Muscle of leg (tissue), 11 donors: ENCODE measurements around the gene ACBD6. TPM values are rescaled to one million over a fixed set of nuclear protein-coding genes. Genes with fewer than 3 reads are reported as not detected.

Source experiments
- DNase-seq: peaks from one replicate; pipeline ENCODE4 v3.0.0; 2013
- H3K27ac ChIP-seq: one replicate; pipeline ENCODE4 v1.5.1; 2013; ENCODE audit warnings: mild to moderate bottlenecking, low read length, control low read depth
- H3K27me3 ChIP-seq: one replicate; pipeline ENCODE4 v1.6.1; 2013; ENCODE audit warnings: low read length; ENCODE audit not compliant: control insufficient read depth, insufficient read depth
- H3K36me3 ChIP-seq: one replicate; pipeline ENCODE4 v1.6.1; 2013; ENCODE audit warnings: low read length; ENCODE audit not compliant: control insufficient read depth, insufficient read depth
- H3K4me1 ChIP-seq: one replicate; pipeline ENCODE4 v1.6.1; 2013; ENCODE audit warnings: low read length; ENCODE audit not compliant: control insufficient read depth, insufficient read depth
- H3K4me3 ChIP-seq: one replicate; pipeline ENCODE4 v1.5.1; 2013; ENCODE audit warnings: low read length, control low read depth
- H3K9me3 ChIP-seq: replicated peaks from 2 replicates; pipeline ENCODE4 v1.6.1; 2013; ENCODE audit warnings: low read depth, low read length; ENCODE audit not compliant: control insufficient read depth
- WGBS: methylation state at CpG from one replicate; pipeline ENCODE4 v1.1.5; 2013; ENCODE audit warnings: missing lambda C conversion rate; ENCODE audit not compliant: insufficient coverage; 5-methylcytosine and 5-hydroxymethylcytosine counted together
- polyA plus RNA-seq, 8 donors: library from polyadenylated mRNA; unstranded; fragments of 120-200 nt; gene quantifications; one replicate each; pipeline versions ENCODE4 v1.2.1 to v1.2.3, GENCODE V29; 2013; ENCODE audit warnings: inconsistent platforms in 1 of 8, low replicate concordance in 1 of 8; ENCODE audit not compliant: insufficient read length in 8 of 8, insufficient read depth in 1 of 8
- total RNA-seq: library from RNA; stranded (reverse); fragments of 120-200 nt; gene quantifications from one replicate; pipeline ENCODE4 v1.2.4, GENCODE V29; 2013

Gene ACBD6
- total and polyA plus RNA-seq, 9 donors, result 43.8 to 53.6 (median 50.0) TPM

DNA sequence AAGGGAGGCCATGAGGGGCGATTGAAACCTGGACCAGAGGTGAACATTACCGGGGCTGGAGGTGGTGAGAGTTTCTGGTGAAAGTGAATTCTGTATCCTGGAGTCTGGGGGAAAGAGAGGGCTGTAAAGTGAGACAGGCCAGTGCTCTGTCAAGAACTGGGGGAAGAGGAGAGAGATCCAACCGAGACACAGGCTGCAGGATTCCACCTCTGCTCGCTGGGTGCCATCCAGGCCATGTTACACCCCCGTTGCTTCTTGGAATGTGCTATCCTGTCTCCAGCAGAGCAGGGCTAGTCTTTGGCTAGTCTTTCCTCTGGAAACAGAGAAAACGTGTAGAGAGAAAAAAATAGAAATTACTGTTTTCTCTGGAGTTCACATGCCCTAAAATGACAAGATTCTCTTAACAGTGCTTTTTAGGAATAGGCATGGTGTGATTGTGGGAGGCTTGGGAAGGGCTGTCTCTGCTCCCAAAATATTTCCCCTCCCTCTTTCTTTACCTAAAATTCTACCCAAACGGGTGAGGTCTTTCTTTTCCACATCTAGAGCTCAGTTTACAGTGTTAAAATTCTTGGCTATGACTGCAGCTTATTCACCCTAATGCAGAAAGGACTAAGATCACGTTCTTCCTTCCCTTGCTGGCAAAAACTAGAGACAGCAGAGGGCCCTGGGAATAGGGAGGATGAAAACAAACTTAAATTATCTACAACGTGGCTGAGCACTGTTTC, 39.9 kb upstream of the ACBD6 start:
- no peak overlapping the region for H3K4me3 ChIP-seq
- WGBS, result 36% methylated on average over 4 of the region's 9 CpGs
- H3K27ac ChIP-seq, result no peak overlapping the region
- no peaks in the 10 kb centered on the region for H3K9me3 ChIP-seq
- H3K36me3 ChIP-seq, result no peaks in the 10 kb centered on the region
- DNase-seq, result peak; percentile 31
- H3K4me1 ChIP-seq, result peaks cover 9% of the 10 kb centered on the region
- H3K27me3 ChIP-seq, result no peaks in the 10 kb centered on the region

DNA sequence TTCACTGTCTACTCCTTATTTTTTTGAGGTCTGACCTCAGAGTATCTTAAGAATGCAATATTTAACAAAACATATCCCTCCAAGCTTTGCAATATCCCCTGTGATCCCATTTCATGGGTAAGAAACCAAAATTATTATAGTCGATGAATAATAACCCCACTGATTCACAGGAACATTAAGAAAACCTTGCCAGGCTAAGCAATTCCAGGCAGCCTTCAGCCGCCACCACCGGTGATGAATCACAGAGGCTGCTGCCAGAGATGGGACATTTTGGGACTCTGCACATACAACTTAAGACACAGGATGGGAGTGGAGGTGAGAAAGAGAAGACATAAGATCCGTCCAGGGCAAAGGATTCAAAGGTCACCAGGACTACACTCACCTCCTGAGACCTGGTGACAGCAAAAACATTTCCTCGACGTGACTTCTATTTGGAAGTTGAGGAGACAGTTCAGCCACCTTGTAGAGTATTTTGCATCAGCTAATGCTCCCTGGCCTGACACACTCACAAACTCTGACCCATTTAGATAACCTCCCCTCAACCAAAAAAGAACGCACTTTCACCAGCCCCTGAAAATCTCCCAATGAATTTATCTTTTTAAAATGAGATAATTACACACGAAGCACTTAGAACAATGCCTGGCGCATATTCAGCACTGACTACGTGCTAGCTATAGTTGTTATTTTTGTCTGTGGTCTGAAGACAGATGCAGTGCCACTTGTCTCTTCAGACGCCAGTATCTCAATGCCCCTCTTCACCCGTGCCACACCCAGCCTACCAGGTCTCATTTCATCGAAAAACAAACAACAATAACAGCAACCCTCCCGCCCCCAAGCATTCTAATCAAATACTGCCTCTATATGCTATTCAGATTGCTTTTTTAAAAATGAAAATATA, 38.6 kb upstream of the ACBD6 start:
- Histone ChIP-seq H3K27me3 (no peaks in the 10 kb centered on the region), H3K4me3 (no peak overlapping the region), H3K27ac (no peak overlapping the region), H3K9me3 (no peaks in the 10 kb centered on the region), H3K36me3 (no peaks in the 10 kb centered on the region), H3K4me1 (peaks cover 9% of the 10 kb centered on the region)
- DNase-seq, result no peak
- WGBS, result 63% methylated on average over 2 of the region's 14 CpGs

DNA sequence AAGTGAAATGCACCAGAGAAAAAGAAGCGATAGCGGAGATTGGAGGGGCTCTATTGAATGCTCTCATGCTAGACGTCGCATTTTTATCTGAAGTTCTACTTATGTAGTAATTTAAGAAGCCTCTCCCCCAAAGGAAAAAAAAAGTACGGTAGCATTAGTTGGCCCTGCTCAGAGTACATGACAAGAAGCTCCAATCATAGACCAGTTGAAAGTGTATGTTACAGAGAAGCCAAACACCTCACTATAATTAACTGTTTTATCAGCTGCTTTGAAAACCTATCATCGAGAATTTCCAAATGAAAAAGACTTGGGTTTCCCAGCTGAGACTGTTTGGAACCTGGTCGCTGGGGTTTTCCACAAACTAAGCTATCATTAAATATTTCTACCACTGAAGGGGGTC, 36.8 kb upstream of the ACBD6 start:
- Histone ChIP-seq H3K9me3 (no peaks in the 10 kb centered on the region), H3K4me3 (no peak overlapping the region), H3K27me3 (no peaks in the 10 kb centered on the region), H3K27ac (no peak overlapping the region), H3K36me3 (no peaks in the 10 kb centered on the region), H3K4me1 (peaks cover 9% of the 10 kb centered on the region)
- no peak for DNase-seq
- WGBS, result 86% methylated on average over 2 of the region's 7 CpGs

DNA sequence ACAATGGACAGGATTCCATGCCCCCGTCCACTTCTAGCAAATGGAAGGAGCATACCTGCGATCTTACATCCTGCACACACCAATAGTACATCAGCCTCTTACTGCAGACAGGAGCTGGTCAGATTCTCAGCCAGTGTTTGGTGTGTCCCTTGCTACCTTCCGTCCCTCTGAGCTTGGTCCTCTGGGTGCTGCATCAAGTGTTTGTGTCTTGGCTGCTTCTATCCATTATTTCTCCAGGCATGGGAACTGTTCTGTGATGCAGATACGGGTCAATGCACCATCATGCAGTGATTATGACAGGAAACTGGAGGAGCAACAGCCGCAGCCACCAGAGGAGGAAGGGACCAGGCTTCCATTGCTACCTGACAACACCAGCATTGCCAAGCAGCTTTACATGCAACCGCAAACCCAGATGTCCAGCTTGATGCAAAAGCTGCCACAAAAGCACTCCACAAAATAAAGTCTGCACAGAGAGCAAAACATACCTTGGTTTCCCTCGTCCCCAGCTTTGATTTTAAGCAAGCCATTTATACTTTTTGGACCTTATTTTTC, 34.5 kb upstream of the ACBD6 start:
- H3K9me3 ChIP-seq, result no peaks in the 10 kb centered on the region
- no peak for DNase-seq
- H3K4me3 ChIP-seq, result no peak overlapping the region
- WGBS, result 73% methylated on average over 5 of the region's 7 CpGs
- H3K4me1 ChIP-seq, result peaks cover under 1% of the 10 kb centered on the region
- no peak overlapping the region for H3K27ac ChIP-seq
- no peaks in the 10 kb centered on the region for H3K36me3 ChIP-seq
- no peaks in the 10 kb centered on the region for H3K27me3 ChIP-seq

DNA sequence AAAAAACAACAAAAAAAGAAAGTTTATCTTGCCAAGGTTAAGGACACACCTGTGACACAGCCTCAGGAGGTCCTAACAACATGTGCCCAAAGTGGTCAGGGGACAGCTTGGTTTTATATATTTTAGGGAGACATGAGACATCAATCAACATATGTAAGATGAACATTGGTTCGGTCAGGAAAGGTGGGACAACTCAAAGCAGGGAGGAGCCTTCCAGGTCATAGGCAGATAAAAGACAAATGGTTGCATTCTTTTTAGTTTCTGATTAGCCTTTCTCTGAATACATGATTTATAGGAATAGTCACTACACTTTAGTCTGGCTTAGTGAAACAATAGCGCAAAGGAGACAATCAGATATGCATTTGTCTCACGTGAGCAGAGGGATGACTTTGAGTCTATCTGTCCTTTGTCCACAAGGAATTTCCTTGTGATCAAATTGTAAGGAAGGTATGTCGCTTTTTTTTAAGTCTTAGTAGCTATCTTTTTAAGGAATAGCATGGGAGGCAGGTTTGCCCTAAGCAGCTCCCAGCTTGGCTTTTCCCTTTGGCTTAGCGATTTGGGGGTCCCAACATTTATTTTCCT, 33.1 kb upstream of the ACBD6 start:
- no peaks in the 10 kb centered on the region for H3K9me3 ChIP-seq
- no peak for DNase-seq
- no peak overlapping the region for H3K4me3 ChIP-seq
- no CpG with 5 or more reads among the region's 5 CpGs for WGBS
- H3K27ac ChIP-seq, result no peak overlapping the region
- no peaks in the 10 kb centered on the region for H3K27me3 ChIP-seq
- H3K4me1 ChIP-seq, result no peaks in the 10 kb centered on the region
- H3K36me3 ChIP-seq, result no peaks in the 10 kb centered on the region

DNA sequence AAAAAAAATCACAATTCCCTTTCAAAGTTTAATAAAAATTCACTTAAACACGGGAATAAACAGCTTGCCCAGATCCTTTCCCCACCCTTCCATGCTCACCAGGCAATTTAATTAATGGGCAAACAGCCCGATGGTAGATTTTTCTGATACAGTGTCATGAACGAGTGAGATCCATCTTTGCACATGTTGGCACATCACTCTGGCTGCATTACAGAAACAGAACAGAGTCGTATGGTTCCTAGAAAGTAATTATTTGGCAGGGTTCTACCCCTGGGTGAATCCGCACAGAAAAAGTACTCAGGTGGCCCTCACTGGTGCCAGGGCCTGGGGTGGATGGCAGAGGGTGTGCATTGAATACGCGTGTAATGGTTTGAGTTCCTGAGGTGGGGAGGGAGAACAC, 31.8 kb upstream of the ACBD6 start:
- H3K27me3 ChIP-seq, result no peaks in the 10 kb centered on the region
- no peaks in the 10 kb centered on the region for H3K4me1 ChIP-seq
- no peak overlapping the region for H3K4me3 ChIP-seq
- H3K36me3 ChIP-seq, result no peaks in the 10 kb centered on the region
- peak; percentile 20 for DNase-seq
- no peak overlapping the region for H3K27ac ChIP-seq
- no peaks in the 10 kb centered on the region for H3K9me3 ChIP-seq
- 56% methylated on average over 3 of the region's 7 CpGs for WGBS

DNA sequence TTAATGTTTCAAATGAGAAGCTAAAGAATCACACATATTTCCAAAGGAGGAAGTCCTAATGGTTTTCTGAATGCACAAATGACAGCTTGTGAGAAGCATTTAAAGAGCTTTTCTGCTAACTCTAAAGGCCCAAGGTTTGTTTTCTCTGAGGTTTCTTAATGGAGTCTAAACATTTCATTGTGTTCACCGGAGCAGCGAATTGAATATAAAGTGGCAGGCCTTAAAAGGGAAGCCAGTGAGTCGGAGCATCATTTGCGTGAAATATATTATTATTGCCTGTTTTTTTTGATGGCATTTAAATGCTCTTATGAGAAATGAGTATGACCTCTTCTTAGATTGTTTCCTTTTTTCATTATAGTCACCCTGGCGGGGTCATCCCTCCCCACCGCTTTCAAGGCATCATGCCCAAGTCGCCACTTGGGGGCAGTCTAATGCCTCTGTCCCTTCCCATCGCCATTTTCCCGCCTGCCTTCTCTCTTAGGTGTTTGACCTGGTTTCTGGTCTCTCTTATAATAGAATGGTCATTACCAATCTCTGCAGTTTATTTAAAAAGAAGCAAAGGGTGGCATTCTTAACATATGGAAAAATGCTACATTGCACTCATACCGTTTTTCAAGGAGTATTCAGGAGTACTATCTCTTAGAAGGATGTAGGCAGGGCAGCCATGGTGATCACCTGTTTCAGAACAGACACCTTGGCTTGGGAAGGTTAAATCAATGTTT, 31.1 kb upstream of the ACBD6 start:
- WGBS, result 43% methylated on average over 5 of the region's 10 CpGs
- H3K4me1 ChIP-seq, result no peaks in the 10 kb centered on the region

DNA sequence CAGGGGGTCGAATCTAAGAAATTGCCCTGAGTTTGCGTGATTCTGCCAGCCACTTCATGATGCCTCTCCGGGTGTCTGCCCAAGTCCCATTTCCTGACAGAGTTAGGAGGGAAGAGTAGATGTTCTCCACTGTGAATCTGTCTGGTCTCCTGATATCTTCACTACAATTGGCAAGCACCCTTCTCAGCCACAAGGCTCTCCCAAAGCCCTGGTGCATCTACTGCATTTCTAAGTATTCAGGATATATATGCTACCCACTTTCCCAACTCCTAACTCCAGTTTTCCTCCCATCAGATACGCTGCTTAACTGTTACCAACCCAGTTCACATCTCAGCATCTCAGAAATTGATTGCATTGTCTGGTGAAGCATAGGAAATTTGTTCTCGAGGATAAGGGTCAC, 30.5 kb upstream of the ACBD6 start:
- no peaks in the 10 kb centered on the region for H3K9me3 ChIP-seq
- H3K4me3 ChIP-seq, result no peak overlapping the region
- no CpG with 5 or more reads among the region's 5 CpGs for WGBS

More for the DNA sequence above, 31.1 kb upstream of the ACBD6 start:
- H3K27me3 ChIP-seq, result no peaks in the 10 kb centered on the region
- no peak overlapping the region for H3K27ac ChIP-seq
- no peaks in the 10 kb centered on the region for H3K36me3 ChIP-seq
- DNase-seq, result peak; percentile 50
- H3K4me3 ChIP-seq, result no peak overlapping the region
- H3K9me3 ChIP-seq, result no peaks in the 10 kb centered on the region

DNA sequence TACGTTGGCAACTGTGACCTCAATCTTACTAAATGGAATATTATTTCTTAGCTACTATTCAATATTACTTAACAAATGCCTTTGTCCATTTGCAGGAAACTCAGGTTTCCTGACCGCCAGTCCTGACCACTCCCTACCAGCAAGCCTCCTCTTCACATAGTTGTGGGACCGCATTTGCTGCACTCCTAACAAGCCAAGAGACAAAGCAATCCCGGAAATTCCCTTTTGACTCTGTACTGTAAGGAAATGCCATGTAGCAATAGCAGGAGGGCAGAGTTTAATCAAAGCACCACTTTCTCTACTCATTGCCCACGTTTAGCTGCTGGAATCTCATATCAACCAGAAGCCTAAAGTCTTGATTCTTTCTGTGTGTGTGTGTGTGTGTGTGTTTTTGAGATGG, 28.1 kb upstream of the ACBD6 start:
- no peaks in the 10 kb centered on the region for H3K9me3 ChIP-seq
- H3K27ac ChIP-seq, result peak overlapping the region; percentile 20
- H3K27me3 ChIP-seq, result peaks cover 3% of the 10 kb centered on the region
- no peaks in the 10 kb centered on the region for H3K4me1 ChIP-seq
- WGBS, result 55% methylated on average over 3 of the region's 5 CpGs
- DNase-seq, result peak; percentile 18
- H3K4me3 ChIP-seq, result no peak overlapping the region
- no peaks in the 10 kb centered on the region for H3K36me3 ChIP-seq

More for the DNA sequence above, 30.5 kb upstream of the ACBD6 start:
- Histone ChIP-seq H3K36me3 (no peaks in the 10 kb centered on the region), H3K4me1 (no peaks in the 10 kb centered on the region), H3K27me3 (no peaks in the 10 kb centered on the region), H3K27ac (no peak overlapping the region)
- DNase-seq, result no peak
